Activated T-cell treated with anti-CD3 and anti-CD28 coated beads, Interleukin-2, amount 50 U/mL, for 1 hour (primary cell): ENCODE measurements around the gene TCERG1L.
"Not testable (repeated sequence)": the region's sequence is repeated elsewhere in the genome, so short reads cannot be mapped to it uniquely, and the experiment has no call there.

ENCODE experiments used
- DNase-seq: peaks from one replicate; pipeline ENCODE4 v3.0.0-alpha.2; 2020

Gene TCERG1L

GRCh38 chr10:131180086-131180485, 131.4 kb downstream of the TCERG1L start:
- DNase-seq: no peak

DNA sequence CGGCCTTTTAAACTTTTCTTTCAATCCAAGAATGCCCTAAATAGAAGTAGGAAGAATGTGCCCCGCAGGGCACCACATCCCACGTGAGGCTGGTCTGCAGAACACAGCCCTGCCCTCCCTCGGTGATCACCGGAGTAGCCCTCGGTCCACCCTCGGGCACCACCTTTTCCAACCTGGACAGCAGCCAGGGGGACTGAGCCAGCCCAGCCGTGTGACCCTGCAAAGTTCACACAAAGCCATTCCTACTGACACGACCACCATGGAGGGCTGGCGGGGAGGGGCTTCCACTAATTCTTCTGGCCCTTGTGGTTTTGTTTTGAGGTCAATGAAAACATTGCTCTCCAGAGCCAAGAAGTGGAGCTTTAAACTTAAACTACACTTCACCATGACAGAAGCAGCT, 132.2 kb downstream of the TCERG1L start:
- no peak for DNase-seq

- no peak for DNase-seq
These were observed 132.8 kb downstream of the TCERG1L start for GRCh38 chr10:131178521-131179331.

- DNase-seq: no peak
These were observed 133.8 kb downstream of the TCERG1L start for GRCh38 chr10:131177431-131178327.

DNA sequence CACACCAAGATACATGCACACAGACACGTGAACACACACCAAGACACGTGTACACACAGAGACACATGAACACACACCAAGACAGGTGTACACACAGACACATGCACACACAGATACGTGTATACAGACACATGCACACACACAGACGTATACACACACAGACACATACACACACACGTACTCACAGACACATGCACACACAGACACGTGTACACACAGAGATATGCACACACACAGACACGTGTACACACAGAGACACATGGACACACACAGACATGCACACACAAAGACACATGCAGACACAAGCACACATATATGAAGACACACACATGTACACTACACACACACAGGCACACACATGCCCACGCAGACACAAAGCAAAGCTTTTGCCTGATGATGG, 134.6 kb downstream of the TCERG1L start:
- no peak for DNase-seq

GRCh38 chr10:131176324-131176723, 135.2 kb downstream of the TCERG1L start:
- not testable (repeated sequence) for DNase-seq

DNA sequence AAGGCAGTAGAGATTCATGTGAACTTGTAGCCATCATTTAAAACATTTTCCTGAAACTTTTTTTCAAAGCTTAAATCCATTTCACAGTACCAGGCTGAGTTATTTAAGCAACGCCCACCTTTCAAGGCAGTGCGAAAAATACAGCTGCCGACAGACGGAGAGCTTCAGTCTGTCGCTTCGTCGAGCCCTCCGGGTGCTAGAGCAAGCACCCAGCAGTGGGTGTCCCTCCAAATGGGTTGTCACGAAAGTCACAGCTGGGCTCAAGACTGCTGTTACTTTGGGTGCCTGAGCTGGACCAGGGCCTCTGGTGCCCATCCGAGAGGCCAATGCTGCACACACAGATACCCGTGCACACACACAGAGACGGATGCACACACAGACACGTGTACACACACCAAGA, 135.6 kb downstream of the TCERG1L start:
- no peak for DNase-seq

DNA sequence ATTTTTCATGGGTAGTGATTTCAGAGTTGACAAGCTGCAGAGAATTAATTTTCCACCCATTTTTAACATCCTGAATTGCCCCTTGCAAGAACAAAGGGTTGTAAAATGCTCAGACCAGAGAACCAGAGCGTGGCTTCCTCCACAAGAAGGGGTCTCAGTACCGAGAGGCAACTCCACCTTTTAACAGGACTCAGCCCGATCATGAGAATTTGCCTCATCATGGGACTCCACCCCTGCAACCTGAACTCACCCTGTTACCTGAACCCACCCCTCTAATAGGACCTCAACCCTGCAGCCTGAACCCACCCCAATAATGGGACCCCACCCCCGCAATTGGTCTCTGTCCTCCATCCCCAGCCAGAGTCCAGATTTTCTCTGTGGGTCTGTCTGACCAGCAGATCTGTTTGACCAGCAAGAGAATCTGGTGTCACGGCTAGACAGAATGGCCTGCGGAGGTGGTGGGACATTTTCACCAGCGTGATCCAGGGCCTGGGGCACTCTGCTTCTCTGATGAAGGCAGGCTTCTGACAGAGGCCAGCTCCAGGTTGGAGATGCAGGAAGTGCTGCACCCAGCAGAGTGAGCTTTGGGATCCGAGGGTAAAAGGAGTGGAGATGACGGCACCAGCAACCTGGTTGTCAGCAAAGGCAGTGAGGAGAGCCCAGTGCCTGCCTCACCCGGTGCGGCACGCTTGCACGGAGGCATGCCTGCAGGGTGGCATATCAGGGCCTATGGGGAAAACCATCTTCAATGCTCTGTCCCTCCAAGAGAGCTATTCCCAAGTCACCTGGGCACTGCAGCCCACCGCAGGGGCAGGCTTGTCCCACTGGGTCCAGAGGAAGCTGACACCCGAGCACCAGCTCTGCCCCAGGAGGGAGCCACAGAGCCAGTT, 136.6 kb downstream of the TCERG1L start:
- no peak for DNase-seq

DNA sequence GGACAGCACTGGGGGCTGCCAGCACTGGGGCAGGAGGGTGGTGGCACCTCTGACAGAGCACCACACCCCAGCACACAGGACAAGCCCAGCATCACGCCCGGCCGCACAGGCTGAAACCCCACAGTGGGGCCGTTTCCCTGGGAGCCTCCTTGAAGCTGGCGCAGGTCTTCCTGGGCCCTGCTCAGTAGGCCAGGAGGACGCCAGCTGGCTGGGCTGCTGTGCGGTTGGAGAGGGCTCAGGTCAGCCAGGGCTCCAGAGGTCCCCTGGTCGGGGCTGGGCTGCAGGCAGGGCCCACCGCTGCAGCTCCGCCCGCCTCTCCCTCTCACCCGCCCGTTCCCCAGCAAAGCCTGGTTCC, 137.3 kb downstream of the TCERG1L start:
- no peak for DNase-seq

- DNase-seq: no peak
These were observed 137.9 kb downstream of the TCERG1L start for GRCh38 chr10:131173484-131174210.

DNA sequence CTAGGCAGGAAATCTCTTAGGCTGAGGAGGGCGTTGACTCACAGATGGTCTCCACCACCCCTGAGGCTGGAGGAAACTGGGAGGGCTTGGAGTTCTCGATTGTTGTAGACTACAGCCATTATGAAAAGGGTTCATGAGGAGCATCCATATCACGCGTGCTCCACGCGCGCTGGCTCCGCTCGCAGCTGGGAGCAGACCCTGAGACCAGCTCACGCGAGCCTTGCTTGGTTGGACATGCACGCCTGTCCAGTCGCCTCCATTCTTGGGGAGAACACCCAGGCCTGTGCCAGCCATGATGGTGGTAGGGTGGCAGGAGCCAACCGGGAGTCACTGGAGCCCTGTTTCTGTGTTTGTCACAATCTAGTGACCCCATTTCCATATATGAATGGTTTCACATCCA, 139.1 kb downstream of the TCERG1L start:
- no peak for DNase-seq

- no peak for DNase-seq
These were observed 142.4 kb downstream of the TCERG1L start for GRCh38 chr10:131169146-131169545.

DNA sequence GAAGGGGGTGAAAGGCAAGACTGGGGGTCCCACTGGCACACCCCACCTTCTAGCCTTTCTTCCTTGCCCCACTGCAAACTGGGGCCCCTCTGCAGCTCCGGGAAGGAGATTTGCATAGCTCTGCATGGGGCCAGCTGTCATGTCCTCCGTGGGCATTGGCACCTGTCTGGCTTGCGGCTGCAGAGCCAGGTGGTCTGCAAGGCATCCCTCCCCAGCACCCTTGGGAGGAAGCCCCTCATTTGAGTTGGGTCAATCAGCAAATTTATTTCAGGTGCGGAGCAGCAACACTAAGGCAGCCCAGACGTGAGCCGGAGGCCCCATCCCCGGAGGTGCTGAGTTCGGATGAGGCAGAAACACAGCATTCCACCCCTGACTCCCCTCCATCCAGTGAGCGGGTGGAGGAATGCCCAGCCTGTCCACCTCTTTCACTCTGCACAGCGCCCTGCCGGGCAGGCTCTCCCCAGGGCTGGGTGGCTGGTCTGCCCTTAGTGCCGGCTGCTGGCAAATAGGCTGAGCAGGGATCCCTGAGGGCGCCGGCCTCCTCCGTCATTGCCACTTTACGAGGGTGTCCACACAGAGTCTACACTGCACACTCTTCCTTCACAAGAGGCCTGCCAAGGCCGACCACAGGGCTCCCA, 143.2 kb downstream of the TCERG1L start:
- DNase-seq: no peak

GRCh38 chr10:131167036-131167860, 144.3 kb downstream of the TCERG1L start:
- DNase-seq: no peak

DNA sequence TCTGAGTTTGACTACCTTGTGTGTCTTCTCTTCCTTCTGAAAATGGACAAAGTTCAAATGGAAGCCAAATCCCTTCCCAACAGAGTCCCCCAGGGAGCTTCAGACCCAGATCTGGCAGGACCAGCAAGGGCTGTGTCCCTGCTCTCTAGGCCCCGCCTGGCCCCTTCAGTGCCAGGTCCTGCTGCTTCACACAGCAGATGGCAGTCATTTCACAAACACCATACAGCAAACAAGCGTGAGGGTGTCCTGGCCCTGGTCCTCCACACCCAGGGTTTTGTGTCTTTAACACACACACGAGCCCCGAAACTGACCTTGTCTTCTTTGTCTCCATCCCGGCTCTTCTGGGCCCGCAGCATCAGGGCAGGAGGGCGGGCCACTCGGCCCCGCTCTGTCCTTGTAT, 145.0 kb downstream of the TCERG1L start:
- DNase-seq: no peak

- DNase-seq: no peak
These were observed 146.4 kb downstream of the TCERG1L start for GRCh38 chr10:131165092-131165491.

DNA sequence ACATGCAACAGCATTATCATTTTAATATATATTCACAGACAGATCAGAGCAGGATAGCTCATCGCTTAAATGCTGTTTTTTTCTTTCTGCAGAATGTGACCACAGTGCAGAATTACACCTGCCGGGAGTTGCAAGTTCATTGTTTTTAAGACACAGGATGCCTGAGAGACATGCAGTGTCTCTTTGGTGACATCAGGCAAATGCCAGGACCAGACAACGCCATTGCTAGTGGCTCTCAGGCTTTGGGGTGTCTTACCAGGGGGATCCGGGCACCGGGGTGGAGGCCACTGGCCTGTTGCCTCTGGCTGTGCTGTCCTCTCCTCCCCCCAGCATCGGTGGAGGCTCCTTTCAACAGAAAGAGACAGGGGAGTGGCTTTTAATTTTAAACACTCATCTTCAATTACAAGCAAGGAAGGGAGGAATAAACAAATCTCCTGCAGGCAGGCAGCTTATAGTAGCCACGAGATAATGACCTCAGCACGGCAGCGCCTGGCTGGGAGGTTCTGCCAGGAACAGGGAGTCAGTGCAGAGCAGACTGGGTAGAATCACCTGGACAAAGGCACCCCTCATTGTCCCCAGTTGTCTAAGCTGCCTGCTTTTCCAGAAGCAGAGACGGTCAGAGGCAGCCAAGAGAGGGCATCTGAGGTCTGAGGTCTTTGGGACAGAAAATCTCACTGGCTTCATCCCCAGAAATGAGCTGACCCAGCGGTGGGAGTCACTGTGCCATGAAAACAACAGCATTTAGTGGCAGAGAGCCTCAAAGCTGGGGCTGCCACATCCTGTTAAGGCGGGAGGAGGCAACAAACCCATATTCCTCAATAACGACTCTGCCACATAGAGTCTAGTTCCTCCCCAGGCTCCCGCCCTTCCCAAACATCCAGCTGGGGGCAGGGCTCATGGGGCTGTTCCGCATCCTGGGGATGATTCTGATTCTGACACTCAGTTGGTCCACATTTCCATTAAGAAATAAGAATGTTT, 148.4 kb downstream of the TCERG1L start:
- no peak for DNase-seq

DNA sequence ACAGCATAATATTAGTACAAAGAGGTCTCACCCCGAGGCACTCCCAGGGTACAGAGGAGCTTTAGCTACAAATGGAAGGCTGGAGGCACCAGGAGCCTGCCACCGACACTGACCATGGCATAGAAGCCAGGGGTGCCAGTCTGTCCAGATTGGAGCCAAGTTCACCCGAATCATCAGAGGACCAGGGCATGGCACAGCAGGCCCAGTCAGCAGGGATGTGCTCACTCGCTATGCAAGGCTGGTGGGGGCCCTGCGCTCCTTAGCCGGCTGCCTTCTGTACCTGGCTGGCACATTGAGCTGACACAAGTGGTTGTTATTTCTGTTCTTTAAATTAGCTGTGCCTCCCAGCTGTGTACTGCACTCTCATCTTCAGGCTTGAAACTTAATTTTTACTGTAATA, 149.3 kb downstream of the TCERG1L start:
- no peak for DNase-seq

DNA sequence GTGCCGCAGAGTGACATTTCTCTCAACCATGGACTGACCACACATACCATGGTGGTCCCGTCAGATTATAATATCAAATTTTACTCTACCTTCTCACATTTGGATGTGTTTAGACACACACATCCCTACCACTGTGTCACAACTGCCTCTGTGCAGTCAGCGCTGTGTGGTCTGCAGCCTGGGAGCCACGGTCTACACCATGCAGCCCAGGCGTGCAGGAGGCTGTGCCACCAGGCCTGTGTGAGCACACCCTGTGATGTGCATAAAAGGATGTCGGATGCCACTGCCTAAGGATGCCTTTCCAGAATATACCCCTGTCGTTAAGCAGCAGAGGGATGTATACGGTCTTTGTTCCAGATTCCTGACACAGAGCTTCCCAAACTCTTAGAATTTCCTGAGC, 150.4 kb downstream of the TCERG1L start:
- no peak for DNase-seq
